T1000 (cell line): ENCODE measurements around the gene ODF4.
"Not testable (repeated sequence)": the region's sequence is repeated elsewhere in the genome, so short reads cannot be mapped to it uniquely, and the experiment has no call there.

Experiments used
- DNase-seq: peaks from one replicate; lab custom pipeline; 2025; ENCODE audit warnings: mixed read lengths; lab: John Stamatoyannopoulos, UW

The ODF4 gene

GRCh38 chr17:8326511-8327302, 12.9 kb upstream of the ODF4 start:
- no peak for DNase-seq

DNA sequence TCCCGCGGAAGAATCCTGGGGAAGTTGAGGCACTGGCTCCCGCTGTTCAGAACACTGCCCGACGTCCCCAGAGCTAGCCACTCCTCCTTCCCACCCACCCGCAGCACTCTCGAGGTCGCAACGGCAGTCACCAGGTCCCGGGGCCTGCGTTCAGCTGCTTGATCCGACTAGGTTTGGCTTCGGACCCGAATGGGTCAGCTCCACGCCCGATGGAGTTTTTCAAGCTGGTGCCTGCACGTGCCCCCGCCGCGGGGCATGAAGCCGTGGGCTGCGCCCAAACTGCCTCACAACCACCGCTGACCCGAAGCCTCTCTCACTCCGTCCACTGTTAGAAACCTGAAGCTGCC, 12.4 kb upstream of the ODF4 start:
- DNase-seq = no peak

DNA sequence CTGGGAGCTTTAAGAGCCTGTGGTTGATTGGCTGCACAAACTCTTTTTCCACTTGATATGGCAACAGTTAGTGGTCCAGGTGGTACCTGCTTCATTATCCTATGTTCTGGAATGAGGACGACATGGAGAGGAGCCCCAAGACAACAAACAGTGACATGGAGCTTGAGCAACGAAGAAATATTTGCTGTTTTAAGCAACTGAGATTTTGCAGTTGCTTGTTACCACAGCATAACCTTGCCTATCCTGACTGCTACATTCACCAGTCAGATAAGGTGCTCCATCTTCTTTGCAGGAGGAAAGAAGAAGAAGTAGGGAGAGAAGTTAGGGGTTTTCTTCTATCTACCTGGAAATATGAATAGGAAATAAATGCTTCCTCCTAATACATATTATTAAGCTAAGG, 7.5 kb upstream of the ODF4 start:
- DNase-seq = no peak

- DNase-seq = no peak
These were observed 7.0 kb upstream of the ODF4 start for GRCh38 chr17:8332688-8333087.

DNA sequence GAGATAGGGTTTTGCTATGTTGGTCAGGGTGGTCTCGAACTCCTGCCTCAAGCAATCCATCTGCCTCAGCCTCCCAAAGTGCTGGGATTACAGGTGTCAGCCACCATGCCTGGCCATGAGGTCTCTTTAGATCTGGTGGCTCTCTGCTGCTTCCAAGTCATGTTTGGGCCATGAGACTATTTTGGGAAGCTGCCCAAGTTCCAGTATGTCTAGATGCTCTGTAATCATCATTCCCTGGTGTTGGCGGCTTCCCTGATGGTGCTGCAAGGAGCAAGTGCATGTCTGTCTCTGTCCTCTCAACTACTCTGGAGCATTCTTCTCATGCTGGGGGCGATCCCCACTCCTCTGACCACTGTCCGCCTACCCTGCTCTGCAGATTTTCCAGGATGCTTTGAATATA, 6.4 kb upstream of the ODF4 start:
- DNase-seq = no peak

DNA sequence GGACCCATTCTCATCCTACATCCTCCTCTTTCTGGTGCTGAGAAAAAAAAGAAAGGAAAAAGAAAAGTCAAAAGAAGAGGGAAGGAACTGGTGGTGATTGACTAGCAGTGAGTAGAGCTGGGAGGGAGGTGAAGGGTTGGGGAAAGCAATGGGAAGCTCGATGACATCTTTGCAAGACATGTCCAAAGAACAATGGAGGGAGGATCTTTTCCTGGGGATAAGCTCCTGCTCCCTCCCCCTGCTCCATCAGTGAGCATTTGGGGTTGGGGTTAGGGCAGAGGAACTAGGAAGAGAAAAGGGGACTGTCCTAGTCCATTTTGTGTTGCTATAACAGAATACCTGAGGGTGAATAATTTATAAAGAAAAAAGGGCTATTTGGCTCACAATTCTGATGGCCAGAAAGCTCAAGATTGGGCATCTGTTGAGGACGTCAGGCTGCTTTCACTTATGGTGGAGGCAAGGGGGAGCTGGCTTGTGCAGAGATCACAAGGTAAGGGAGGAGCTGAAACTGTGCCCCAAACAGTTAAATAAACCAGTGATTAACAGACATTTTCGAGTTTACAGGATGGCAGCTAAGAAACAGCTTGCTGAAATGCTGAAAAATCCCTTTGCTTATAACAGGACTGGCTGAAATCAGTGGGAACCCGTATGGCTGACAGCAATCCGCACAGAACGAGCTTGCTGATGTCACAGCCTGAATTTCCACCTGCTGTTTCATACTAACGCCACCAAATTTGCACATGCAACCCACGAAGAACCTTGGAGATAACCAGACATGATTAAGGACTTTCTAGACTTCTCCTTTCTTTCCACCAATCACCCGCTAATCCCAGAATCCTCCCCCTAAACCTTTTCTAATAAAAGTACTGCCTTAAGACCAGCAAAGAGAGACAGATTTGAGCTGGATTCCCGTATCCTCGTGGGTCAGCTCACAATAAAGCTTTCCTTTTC, 1.6 kb upstream of the ODF4 start:
- DNase-seq = no peak

- no peak for DNase-seq
These were observed 893 bp upstream of the ODF4 start for GRCh38 chr17:8338753-8339140.

- no peak for DNase-seq
These were observed 1.8 kb downstream of the ODF4 start for GRCh38 chr17:8341456-8341855.

- DNase-seq = no peak
These were observed 5.5 kb downstream of the ODF4 start for GRCh38 chr17:8345052-8345690.

DNA sequence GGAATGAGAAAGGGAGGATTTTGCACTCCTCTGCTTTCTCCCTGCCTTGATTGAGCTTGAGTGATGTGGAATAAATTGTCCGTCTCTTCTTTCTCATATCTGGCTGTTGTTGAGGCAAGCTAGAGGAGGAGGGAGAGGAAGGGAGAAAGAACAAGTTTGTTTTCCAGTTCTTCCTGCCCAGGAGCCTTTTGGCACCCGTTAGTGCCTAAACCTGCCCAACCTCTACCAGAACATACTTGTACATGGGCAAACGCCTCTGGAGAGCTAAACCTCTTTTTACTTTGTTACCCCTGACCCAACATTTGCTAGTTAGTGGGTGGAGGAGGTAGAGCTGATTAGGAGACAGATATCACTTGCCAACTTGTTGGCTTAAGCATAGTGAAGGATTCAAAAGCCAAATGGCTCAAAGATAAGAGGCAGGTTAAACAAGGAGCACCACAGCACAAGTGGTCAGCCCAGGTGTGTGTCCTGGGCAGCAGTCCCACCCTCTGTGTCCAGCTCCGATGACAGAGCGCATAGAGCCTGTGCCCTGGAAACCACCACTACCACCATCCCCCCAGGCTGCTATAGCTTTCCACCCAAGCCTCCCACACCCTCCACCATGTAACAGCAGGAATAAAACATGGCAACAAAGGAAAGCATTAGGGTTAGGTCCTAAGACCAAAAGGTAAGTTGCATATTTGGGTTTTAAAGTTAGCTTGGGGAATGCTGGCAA, 6.5 kb downstream of the ODF4 start:
- DNase-seq = no peak

DNA sequence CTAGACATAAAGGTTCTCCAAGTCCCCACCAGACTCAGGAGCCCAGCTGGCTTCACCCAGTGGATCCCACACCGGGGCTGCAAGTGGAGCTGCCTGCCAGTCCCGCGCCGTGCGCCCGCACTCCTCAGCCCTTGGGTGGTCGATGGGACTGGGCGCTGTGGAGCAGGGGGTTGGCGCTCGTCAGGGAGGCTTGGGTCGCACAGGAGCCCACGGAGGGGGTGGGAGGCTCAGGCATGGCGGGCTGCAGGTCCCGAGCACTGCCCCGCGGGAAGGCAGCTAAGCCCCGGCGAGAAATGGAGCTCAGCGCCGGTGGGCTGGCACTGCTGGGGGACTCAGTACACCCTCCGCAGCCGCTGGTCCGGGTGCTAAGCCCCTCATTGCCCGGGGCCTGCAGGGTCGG, 7.4 kb downstream of the ODF4 start:
- not testable (repeated sequence) for DNase-seq

DNA sequence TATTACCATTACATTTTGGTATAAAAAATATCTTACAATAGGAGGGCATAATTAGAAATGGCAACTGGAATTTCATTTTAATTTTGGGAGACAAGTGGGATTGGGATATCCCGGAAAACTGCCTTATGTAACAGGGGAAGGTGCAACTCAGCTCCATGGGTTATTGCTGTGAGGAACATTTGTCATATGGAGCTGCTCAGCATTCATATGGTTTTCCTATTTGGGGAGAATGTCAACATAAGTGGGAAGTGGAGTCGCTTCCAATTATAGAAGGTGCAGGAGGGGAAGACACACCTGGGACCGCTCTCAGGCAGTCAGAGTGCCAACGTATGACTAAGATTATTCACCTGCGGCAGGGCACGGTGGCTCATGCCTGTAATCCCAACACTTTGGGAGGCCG, 10.7 kb downstream of the ODF4 start:
- no peak for DNase-seq

DNA sequence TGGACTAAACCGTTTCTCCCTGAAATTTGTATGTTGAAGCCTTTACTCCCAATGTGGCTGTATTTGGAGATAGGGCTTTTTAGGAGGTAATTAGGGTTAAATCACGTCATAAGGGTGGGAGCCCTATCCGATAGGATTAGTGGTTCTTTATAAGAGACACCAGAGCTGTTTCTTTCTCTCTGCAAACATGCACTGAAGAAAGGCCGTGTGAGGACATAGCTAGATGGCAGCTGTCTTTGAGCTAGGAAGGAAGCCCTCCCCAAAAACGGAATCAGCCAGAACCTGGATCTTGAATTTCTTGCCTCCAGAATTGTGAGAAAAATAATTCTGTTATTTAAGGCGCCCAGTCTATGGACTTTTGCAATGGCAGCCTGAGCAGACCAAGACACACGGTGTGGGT, 14.1 kb downstream of the ODF4 start:
- no peak for DNase-seq

DNA sequence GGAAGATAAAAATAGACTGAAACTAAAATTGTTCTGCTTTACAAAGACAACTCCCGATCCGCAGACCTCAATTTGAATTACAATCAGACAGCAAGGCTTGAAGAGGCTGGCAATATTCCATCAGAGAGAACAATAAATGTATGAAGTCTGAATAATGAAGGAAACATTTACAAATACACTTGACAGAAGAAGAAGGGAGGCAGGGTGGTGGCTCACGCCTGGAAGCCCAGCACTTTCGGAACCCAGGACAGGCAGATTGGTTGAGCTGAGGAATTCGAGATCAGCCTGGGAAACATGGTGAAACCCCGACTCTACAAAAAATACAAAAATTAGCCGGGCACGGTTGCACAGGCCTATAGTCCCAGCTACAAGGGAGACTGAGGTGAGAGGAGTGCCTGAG, 14.6 kb downstream of the ODF4 start:
- no peak for DNase-seq

- DNase-seq = no peak
These were observed 18.3 kb downstream of the ODF4 start for GRCh38 chr17:8357910-8358309.

- no peak for DNase-seq
These were observed 20.1 kb downstream of the ODF4 start for GRCh38 chr17:8359769-8360168.

- DNase-seq = no peak
These were observed 20.6 kb downstream of the ODF4 start for GRCh38 chr17:8360260-8360659.

DNA sequence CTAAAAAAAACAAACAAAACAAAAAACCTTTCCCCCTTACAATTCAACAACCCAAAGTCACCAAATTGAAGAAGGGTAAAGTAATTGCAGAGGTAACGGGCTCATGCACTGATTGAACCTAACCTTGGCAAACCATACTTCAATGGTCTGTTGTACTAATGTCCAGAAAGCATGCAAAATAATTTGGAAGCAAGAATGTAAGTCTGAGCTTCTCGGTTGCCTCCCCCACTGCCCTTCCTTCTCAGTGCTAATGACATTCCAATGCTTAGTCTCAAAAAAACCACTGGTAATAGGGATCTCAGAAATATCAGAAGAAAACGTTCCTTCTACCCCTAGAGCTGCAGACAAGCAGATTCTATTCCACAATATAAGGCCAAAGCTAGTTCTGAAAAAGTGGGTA, 21.1 kb downstream of the ODF4 start:
- DNase-seq = no peak

DNA sequence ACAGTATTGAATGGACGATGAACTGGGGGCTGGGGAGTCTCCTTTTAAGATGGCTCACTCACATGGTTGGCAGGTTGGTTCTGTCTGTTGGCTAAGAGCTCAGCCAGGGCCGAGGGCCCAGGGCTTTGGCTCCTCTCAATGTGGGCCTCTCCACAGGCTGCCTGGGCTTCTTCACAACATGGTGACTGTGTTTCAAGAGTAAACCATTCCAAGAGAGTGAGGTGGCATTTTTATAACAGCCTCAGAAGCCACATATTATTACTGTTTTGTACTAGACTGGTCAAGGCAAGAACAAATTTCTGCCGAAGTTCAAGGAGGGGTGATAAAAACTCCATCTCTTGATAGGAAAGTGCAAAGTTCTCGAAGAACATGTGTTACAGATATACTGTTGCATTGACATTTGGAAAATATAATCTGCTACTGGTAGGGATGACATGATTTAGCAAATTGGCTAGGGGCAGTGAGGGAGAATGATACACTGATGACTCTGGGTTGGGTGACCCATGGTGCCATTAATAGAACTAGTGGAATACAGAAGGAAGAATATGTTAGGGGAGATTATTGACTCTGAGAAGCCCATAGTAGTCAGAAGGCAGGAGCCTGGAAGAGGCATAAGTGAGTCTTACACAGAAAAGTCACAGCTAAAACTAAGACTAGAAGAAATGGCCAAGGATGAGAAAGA, 23.2 kb downstream of the ODF4 start:
- no peak for DNase-seq

DNA sequence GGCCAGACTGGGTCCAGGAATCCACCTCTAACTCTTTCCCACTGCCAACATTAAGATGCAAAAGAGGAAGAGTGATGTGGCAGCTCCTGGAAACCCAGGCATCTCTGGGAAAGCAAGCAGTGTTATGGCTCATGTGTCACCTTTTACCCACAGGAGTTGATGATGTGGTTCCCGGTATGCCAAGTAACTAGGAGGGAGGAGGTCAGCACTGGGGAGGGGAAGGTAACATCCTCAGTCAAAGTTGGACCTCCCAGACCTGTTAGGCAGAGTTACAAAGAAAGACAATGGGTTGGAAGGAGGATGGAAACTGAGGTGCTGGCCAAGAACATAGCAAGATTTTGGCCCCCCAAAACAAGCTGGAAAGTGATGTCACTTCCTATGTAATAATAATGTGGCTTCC, 25.5 kb downstream of the ODF4 start:
- DNase-seq = no peak

- DNase-seq = no peak
These were observed 26.6 kb downstream of the ODF4 start for GRCh38 chr17:8366231-8366630.

- DNase-seq = no peak
These were observed 28.6 kb downstream of the ODF4 start for GRCh38 chr17:8368193-8368592.
